ENCODE results near the gene SLC6A20.
A peak's percentile ranks its signal among the peaks of the same experiment; 100 is the strongest.

The SLC6A20 gene, protein sequence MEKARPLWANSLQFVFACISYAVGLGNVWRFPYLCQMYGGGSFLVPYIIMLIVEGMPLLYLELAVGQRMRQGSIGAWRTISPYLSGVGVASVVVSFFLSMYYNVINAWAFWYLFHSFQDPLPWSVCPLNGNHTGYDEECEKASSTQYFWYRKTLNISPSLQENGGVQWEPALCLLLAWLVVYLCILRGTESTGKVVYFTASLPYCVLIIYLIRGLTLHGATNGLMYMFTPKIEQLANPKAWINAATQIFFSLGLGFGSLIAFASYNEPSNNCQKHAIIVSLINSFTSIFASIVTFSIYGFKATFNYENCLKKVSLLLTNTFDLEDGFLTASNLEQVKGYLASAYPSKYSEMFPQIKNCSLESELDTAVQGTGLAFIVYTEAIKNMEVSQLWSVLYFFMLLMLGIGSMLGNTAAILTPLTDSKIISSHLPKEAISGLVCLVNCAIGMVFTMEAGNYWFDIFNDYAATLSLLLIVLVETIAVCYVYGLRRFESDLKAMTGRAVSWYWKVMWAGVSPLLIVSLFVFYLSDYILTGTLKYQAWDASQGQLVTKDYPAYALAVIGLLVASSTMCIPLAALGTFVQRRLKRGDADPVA

DNA sequence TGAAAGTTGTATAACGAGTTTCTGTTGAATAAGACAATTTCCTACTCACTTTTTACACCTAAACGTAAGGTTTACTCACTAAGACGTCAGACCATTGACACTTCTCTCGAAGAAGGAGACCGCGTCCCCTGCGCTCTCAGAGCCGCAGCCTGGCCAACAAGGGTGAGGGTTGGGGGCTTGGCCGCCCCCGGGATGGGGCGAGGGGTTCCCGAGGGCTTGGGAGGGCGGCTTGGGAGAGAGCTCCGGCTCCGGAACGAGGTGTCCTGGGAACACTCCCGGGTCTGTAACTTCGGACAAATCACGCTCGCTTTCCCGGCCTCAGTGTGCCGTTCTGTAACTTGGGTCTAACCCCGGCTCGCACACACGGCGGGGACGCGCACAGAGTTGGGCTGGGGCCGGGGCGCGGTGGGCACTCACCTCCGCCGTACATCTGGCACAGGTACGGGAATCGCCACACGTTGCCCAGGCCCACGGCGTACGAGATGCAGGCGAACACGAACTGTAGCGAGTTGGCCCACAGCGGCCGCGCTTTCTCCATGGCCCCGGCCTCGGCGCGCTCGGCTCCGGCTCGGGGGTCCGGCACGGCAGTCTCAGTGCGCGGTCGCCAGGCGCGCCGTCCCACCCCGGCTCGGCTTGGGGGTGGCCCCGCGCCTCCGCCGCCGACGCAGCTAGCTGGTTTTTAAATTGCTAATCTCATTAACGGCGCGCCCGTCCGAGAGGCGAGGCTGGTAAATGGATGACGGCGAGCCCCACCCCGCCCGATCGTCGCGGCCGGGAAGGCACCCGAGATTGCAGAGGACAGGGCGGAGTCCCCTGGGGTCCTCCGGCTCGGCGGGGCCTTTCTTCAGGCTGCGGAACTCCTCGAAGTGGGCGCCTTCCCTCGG is at the start of gene SLC6A20:
SLC6A20 (minus strand) TSS at position 655 of the 884 bp plus-strand sequence; CDS start at position 538, 117 bp downstream.
- no peak for DNase-seq

DNA sequence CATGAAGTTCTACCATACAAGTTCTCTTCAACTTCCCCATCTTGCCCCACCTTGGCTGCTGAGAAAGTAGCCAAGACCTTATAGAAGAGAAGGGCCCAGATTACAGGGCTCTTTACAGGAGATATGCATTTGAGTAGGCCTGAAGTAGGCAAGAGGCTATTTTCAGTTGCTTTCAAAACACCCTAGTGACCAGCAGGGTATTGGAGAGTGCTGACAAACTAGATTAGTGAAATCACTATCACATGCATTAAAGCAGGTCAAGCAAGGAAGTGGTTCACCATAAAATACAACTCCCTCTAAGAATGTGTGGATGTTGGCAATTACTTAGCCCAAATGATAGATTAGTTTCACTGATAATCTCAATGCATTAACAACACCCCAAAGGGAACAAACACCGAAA is 48.3 kb upstream of the SLC6A20 start:
- DNase-seq = no peak

DNA sequence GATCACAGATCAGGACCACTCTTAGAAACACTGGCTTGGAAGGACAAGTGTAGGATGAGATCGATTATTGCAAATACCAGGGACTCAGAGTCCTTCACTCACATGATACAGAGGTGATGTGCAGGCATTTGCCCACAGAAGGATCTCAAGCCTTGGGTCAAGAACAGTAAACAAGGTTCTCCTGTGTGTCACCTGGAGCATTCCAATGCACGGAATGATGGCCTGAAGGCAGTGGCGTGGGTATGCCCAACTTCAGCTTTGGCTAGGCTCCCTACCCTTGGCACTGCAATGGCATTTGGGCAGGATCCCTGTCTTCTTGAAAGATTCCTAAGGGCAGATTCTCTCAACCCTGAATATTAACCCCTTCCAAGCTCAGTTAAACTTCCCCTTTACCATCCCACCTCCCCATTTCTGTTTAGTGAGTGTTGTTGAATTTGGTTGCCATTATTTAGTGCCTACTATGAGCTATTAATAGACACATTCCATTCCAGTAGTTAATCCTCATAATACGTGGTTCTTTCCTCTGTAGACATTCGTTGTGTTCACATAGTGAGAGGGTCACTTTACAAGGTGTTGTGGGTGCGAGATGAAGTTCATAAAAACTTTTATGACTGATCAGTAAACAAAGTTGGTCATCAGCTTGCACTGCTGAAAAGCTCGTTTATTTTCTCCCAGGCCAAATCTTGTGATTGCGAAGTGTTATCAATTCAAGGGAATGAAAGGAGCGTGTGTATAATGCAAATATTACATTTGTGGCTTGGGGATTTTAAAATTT is 46.7 kb upstream of the SLC6A20 start:
- no peak for DNase-seq

DNA sequence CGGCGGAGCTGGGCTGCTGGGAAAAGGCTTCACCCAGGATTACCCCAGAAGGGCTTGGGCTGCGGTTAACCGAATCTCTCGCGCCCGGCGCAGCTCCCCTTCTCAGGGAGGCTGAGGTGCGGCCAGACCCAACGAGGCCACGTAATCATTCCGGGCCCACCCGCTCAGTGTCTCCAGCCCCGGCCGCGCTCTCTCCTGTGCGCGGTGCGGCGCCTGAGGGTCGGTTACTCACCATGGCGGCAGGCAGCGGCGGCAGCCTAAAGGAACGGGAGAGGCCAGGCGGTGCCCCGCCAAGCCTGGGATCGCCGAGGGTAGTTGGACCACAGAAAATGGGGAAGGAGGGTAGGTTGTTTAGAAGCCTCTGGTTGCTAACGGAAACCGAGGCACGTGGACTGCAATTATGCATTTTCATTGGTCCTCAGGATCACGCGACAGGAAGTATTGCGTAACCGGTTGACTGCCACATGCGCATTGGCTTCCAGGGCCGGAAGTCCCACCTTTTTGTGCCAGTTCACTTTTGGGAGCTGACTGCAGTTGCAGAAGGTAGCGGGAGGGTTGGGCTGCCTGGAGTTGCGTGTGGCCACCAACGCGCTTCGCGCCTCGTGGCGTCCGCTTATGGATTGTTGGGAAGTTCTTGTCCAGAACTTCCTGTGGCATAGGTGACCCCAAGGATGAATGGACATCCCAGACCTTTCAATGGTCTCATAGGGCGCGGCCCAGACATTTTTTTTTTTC is 45.6 kb upstream of the SLC6A20 start, which contains the start of gene LZTFL1:
LZTFL1 (minus strand) TSS at position 363 of the 735 bp plus-strand sequence; CDS start at position 235, 128 bp downstream.
- DNase-seq = peak; percentile 97

DNA sequence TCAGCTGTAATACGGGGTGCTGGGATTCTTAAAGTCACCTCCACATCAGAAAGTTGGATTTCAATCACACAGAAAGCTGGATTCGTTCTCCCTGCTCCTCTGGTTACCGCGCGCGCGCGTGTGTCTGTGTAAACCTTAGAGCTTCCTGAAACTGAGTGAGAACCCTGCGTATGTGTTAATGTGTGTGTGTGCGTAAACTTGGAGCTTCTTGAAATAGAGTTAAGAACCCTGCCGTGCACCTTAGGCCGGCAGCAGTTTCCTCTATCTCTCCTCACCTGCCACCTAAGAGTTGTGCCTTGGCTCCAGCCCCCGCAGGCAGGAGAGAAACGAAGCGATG is 45.1 kb upstream of the SLC6A20 start:
- DNase-seq = peak; percentile 16

DNA sequence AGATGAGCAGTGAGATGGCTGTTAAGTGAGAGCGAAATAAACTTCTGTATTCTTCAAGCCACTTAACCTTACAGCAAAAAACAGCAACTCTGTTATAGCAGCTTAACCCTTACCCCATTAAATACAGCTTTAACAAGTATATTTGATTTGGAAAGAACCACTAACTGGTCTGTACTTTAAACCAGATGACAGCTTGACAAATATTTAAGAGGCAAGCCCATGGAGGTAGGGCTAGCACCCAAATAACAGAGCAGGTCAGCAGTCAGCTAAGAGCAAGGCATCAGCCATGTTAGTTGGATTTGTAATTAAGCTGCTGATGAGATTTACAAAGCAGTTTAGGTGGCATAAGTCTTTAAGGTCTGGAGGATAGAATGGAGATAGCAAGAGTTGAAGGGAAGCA is 42.1 kb upstream of the SLC6A20 start:
- no peak for DNase-seq

DNA sequence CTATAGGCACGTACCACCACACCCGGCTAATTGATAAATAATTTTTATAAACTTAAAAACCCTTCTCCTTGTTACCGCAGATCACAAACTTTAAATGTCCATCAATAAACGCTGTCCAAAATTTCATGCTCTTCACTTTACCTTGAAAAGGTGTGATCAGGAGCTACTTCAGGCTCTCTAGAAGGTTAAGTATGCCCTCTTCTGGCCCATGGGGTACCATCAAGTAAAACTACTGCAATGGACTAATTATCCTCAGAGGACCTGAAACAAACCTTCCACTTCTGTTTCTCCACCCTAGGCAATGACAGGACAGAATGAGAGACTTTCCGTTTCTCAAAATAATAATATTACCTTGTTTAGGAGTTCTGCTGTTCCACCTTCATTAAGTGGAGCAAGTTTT is 36.4 kb upstream of the SLC6A20 start:
- DNase-seq = no peak

DNA sequence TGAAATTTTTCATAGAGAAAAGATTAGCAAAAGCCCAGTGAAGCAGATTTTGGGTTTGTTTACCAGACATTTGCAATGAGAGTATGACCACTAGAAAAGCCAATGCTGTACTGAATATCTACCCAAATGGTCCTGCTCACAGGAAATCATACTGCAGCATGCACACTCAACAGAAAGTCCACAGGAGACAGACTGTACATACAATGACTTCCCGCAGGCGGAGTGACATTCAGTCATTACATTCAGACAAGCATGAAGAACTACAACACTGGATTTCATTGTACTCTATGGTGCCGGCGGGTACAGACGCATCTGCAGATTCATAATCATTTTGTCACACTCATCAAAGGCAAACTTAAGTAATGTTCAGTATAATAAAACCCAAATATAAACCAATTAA is 33.8 kb upstream of the SLC6A20 start:
- DNase-seq = no peak

DNA sequence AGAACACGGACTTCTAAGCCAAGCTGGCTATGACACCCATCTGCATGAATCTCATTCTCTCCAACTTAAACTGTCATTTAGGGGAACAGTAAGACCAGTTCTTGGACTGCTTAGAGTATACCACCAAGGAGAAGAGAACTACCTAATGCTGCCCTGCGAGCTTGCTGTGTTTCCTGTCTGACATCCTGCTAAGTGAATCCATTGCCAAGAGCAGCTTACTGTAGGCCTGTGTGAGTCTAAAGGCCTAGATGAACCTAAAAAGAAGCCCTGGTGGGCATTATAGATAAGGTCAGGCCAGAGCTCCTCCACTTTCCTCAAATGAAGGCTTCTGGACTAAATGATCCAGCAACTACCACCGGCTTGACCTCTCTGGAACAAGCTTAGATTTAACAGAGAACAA is 30.6 kb upstream of the SLC6A20 start:
- DNase-seq = no peak

DNA sequence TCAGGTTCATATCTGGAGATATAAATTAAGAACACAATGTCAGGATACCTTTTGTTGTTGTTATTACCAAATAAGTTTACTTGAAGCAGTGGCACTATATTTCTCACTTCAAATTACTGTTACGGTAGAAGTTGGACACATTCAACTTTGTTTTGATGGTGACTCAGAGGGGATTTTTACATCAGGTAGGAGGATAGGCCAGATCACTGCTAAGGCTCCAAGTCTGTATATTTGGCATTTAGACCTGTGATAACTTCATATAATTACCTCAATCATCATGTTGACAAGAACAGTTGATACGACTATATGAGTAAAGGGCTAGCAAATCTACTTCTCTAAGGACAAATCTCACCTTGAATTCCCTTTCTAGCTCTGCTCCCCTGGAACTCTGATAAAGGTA is 30.0 kb upstream of the SLC6A20 start:
- DNase-seq = no peak

DNA sequence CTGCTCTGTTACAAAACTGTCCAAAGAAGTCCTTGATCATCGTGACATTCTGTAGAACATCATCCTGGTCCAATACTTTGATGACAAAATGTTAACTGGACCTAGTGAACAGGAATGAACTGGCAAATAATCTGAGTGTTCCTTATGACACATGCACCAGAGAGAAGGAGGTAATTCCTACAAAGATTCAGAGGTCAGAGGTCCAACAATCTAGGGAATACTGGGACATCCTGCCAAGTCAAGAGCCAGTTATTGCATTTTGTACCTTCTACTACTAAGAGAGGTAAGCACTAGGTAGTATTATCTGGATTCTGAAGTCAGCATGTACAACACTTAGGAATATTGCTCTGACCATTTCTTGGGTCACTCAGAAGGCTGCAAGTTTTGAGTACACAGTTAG is 24.8 kb upstream of the SLC6A20 start:
- no peak for DNase-seq

DNA sequence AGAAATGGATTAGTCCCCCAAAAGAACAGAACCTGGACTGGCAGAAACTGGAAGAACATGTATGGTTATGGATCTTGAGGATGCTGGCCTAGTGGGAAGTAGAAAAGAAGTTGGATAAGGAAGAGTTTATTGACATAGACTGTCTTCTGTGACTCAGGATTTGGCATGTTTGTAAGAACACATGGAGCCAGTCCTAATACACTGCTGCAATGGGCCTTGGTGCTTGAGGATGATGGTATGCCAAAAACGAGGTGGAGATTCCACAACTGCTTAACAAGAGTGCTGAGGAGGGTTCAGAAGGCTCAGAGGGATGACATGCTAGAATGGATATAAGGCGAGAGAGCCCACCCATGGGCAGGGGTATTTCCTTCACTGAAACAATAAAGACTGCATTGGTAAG is 23.2 kb upstream of the SLC6A20 start:
- peak; percentile 41 for DNase-seq

DNA sequence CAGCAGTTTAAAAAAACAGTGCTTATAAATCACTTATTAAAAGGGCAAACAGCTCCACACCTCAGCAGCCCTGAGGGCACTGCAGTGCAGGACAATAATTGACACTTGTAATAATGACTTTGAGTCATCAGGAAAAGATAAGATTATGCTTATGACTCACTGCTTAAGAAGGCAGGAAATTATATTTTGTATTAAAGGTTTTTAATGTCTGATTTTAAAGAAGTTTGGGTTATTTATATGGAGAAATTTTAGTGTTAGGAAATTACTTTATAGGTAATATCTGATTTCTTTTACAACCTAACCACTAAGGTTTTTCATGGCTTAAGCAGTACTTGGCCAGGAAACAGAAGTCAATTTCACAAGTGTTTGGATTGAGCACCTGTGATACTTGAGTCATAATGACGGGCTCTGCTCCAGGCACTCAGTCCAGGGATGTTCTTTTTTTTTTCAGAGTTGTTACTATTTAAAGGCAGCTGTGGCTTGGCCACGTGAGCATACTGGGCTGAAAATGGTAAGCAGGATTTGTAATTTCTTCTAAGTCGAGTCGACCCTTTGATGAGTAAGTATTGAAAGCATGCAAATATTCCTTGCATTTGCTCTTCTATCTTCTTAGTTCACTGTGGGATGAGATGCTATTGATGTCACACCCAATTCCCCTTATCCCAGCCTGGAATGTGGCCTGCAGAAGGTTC is 21.6 kb upstream of the SLC6A20 start:
- DNase-seq = peak; percentile 94

DNA sequence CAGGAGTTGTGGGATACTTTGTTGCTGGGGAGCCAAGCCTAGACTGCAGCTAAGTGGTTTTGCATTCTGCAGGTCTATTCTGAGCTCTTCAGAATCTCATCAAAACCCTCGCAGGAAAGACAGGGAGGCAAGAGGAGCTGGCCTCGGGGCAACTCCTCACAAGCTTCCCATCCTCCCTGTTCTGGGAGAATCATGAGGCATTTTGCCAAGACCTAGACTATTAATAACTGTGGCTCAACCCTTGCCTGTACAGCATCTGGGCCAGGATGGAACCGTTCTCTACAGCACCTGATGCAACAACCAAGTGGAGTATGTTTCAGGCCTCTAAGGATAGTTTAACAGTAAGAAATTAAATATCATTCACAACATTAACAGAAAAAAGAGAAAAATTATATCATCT is 20.2 kb upstream of the SLC6A20 start:
- peak; percentile 65 for DNase-seq

DNA sequence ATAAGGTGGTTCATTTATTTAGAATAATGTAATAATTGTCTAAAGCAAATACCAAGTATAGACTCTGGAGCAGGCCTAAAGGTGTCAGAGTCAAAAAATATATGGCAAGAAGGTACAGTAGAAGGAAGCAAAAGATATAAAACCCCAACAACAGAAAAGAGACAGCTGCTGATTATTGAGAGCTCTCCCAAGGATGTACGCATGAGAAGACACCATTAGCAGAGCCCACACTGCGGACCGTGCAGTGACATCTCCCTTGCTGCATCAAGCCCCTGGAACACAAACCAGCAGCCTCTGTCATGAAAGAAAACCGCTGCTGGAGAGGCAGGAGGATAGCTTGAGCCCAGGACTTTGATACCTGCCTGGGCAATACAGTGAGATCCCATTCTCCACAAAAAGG is 18.0 kb upstream of the SLC6A20 start:
- DNase-seq = no peak

DNA sequence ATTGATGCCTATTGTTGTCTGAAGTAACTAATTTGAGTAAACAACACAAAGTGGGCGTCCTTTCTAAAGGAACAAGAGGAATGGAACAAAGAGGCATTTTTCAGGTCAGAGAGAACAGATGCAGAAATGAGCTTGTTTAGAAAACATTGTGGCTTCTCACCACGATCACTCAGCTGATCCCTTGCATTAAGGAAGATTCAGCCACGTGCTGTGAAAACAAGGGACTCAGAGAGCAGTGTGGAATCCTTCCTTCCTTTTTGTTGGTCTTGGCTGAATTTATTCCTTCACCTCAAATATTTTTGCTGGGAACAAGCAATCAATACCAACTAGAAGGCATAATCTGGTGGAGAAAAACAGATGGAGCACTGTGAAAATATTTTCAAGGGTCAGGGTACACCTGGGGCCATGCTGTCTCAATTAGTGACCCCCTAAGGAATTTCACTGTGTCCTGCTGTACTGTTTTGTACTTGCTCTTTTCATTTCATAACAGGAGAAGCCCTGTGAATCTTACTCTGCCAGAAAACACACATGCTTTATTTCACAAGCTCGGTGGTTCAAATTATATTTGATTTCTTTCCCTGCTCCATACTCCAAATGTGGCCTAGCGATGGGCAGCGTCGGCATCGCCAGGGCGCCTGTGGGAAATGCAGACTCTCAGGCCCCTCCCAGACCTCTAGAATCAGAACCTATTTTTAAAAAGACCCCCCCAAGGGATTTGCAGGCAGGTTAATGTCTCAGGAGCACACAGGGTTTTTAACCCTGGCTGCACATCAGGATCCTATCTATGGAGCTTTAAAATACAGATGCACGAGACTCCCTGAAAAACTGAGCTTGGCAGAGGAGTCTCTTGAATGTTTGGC is 11.6 kb upstream of the SLC6A20 start:
- no peak for DNase-seq

DNA sequence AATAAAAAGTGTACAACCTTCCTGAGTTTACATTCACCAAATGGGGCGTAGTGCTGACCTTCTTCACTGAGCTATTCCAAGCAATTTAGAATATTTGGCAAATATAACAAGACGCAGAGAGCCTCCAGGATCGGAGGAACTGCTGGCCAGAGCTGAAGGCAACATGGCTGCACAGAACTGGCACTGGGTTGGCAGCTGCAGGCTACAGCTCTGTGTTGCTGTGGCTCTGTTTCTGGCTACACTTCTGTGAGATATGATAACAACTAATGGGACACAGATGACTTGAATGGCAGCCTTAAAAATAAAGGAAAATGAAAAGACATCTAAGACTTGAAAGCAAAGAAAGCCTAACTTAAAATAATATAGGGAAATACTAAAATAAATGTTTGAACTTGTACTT is 10.8 kb upstream of the SLC6A20 start:
- DNase-seq = no peak

DNA sequence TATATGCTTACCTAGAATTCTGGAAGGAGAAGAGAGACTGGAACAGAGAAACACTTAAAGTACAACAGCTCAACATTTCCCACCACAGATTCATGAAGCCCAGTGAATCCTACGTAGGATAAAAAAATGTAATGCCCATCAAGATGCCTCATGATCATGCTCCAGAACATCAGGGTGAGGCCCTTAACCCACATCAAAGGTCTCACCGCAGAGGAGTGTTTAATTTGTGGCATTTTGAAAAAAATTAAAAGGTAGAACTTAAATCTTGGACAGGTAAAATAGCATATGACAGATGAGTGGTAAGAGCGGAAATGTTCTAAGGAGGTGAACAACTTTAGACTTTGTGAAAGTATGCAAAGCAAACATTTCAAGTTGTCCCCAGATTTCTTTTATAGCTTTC is 9.7 kb upstream of the SLC6A20 start:
- no peak for DNase-seq

DNA sequence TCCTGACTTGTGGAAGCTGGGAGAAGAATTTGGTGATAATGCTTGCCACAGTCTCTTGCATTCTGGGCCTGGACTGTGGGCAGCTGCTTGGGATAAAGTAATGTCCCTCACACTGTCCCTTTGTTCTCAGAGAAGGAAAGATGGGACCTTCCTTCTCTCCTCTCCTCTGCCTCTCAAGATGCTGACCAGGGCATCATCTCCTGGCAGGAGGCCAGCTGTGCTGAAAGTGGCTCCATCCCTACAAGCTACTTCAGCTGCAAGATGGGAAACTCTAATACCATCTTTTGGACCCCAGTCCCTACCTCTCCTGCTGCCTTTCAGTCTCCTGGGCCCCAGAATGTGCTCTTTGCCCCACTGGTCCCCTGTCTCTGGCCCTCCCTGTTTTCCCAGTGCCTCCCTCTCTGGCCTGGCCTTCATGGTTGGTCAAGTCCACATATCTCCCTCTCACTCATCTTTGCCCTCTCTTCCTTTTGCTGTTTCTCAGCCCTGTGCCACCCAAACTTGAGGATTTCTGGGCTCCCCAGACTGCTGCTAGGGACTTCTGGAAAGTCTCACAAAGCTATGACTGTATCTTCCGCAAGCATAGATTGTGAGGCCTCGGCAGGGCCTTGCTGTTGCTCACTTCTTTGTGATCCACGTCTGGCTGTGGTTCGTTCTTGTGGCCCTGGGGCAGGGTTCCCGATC is 7.1 kb upstream of the SLC6A20 start:
- no peak for DNase-seq

DNA sequence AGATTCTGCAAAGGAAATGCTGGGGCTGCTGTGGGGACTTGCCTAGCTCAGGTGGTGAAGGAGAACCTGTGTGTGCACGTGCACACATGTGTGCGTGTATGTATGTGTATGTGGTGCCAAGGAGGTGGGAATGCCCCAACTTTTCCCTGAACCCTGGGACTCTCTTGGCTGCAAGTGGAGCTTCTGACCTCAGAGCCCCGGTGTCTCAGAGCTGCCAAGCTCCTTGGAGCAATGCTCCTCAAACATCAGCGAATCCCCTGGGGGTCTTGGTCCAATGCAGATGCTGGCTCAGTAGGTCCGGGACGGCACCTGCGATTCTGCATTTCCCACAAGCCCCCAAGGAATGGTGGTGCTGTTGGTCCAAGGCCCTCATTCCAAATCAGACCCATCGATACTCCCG is 5.8 kb upstream of the SLC6A20 start:
- DNase-seq = no peak

Measured in EL (cell line).